Measurements from ENCODE around the gene RUFY1.
"Not testable (repeated sequence)": the region's sequence is repeated elsewhere in the genome, so short reads cannot be mapped to it uniquely, and the experiment has no call there.

GRCh38 chr5:179639296-179639695 lies 88.9 kb downstream of the RUFY1 start:
- not testable (repeated sequence) for TF ChIP-seq CTCF (IDR thresholded peaks at IDR 0.05 in 2 of 3, conservative IDR thresholded peaks at IDR 0.05 in 1 of 3; ENCODE audit: control insufficient read depth in 2 of 3, extremely low read depth in 1 of 3, insufficient read depth in 1 of 3, low read depth in 3 of 3, low read length in 3 of 3); ZNF274 (IDR thresholded peaks at IDR 0.05; ENCODE audit: insufficient read depth, insufficient read length); SMARCA5 (IDR thresholded peaks at IDR 0.05); CEBPB (IDR thresholded peaks at IDR 0.05; ENCODE audit: borderline replicate concordance in 1 of 2, low read depth in 2 of 2, low read length in 2 of 2); CHD1 (IDR thresholded peaks at IDR 0.05; ENCODE audit: low read depth, low read length); POLR2A (IDR thresholded peaks at IDR 0.05; ENCODE audit: low read depth, low read length); NRF1 (conservative IDR thresholded peaks at IDR 0.05; ENCODE audit: low read depth, low read length); CBX5 (IDR thresholded peaks at IDR 0.05; ENCODE audit: low read depth); BRCA1 (IDR thresholded peaks at IDR 0.05; ENCODE audit: low read depth, low read length); POLR2AphosphoS5 (IDR thresholded peaks at IDR 0.05; ENCODE audit: low read length); ESRRA (IDR thresholded peaks at IDR 0.05; ENCODE audit: low read length); PRDM15 (CRISPR knock-in tag; IDR thresholded peaks at IDR 0.05); NR2F1 (conservative IDR thresholded peaks at IDR 0.05); CHD2 (IDR thresholded peaks at IDR 0.05; ENCODE audit: borderline replicate concordance, low read depth, low read length)

Data from GM12878 (cell line).